ENCODE results near the gene HES6.
A peak's percentile ranks its signal among the peaks of the same experiment; 100 is the strongest.
"Not testable (repeated sequence)": the region's sequence is repeated elsewhere in the genome, so short reads cannot be mapped to it uniquely, and the experiment has no call there.

HES6 gene

GRCh38 chr2:238277695-238278094, 37.9 kb upstream of the HES6 start:
- Histone ChIP-seq H3K36me3 (peaks cover 8% of the 10 kb centered on the region), H3K4me3 (ENCODE audit: low read depth in 1 of 2, low read length in 1 of 2) (no peak overlapping the region), H3K9me3 (no peaks in the 10 kb centered on the region), H3K27ac (no peak overlapping the region), H3K4me1 (ENCODE audit: control insufficient read depth in 1 of 2, insufficient read depth in 1 of 2, low read depth in 1 of 2, low read length in 1 of 2) (peaks cover 20% of the 10 kb centered on the region in 2 experiments), H3K27me3 (no peaks in the 10 kb centered on the region)
- TF ChIP-seq, protein P1, sequence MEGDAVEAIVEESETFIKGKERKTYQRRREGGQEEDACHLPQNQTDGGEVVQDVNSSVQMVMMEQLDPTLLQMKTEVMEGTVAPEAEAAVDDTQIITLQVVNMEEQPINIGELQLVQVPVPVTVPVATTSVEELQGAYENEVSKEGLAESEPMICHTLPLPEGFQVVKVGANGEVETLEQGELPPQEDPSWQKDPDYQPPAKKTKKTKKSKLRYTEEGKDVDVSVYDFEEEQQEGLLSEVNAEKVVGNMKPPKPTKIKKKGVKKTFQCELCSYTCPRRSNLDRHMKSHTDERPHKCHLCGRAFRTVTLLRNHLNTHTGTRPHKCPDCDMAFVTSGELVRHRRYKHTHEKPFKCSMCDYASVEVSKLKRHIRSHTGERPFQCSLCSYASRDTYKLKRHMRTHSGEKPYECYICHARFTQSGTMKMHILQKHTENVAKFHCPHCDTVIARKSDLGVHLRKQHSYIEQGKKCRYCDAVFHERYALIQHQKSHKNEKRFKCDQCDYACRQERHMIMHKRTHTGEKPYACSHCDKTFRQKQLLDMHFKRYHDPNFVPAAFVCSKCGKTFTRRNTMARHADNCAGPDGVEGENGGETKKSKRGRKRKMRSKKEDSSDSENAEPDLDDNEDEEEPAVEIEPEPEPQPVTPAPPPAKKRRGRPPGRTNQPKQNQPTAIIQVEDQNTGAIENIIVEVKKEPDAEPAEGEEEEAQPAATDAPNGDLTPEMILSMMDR (IDR thresholded peaks at IDR 0.05) = no peak

GRCh38 chr2:238274152-238274865, 34.5 kb upstream of the HES6 start:
- Histone ChIP-seq H3K27me3 (no peaks in the 10 kb centered on the region), H3K9me3 (no peaks in the 10 kb centered on the region), H3K4me1 (ENCODE audit: control insufficient read depth in 1 of 2, insufficient read depth in 1 of 2, low read depth in 1 of 2, low read length in 1 of 2) (peaks cover 28 to 36% of the 10 kb centered on the region in 2 experiments), H3K4me3 (ENCODE audit: low read depth in 1 of 2, low read length in 1 of 2) (no peak overlapping the region), H3K27ac (peak overlapping the region; percentile 75), H3K36me3 (peaks cover 8% of the 10 kb centered on the region)
- TF ChIP-seq, protein P1 (IDR thresholded peaks at IDR 0.05) = no peak

DNA sequence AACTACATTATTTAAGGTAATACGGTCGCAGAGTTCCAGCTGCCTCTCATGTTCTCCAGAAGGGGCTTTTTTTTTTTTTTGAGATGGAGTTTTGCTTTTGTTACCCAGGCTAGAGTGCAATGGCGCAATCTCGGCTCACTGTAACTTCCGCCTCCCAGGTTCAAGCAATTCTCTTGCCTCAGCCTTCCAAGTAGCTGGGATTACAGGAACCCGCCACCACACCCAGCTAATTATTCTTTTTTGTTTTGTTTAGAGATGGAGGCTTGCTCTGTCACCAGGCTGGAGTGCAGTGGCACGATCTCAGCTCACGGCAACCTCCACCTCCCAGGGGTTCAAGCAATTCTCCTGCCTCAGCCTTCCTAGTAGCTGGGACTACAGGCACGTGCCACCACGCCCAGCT, 33.6 kb upstream of the HES6 start:
- peak overlapping the region; percentile 75 for H3K27ac ChIP-seq
- peak overlapping the region in 1 of 2 experiments; percentile 24 for H3K4me3 ChIP-seq (ENCODE audit: low read depth in 1 of 2, low read length in 1 of 2)
- H3K27me3 ChIP-seq, H3K9me3 ChIP-seq: not testable (repeated sequence)
- peaks cover 28 to 36% of the 10 kb centered on the region in 2 experiments for H3K4me1 ChIP-seq (ENCODE audit: control insufficient read depth in 1 of 2, insufficient read depth in 1 of 2, low read depth in 1 of 2, low read length in 1 of 2)
- H3K36me3 ChIP-seq = peaks cover 10% of the 10 kb centered on the region

DNA sequence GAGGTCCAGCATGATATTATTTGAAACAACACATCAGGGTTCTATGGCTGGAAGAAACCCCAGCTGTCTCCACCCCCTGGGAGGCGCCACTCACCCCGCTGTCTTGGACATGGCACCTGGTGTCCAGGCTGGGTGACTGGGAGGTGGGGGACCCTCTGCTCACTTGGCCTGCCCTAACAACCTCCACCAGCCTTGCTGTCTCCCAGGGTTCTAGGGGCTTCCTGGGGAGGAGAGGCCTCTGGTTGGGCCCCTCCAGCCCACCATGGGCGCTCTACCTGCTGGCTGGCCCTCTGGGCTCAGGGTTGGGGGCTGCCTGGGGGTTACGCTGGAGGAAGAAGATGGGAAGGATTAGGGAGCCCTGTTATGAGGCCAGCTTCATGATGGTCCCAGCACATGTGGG, 32.3 kb upstream of the HES6 start:
- Histone ChIP-seq H3K36me3 (peaks cover 23% of the 10 kb centered on the region), H3K4me3 (ENCODE audit: low read depth in 1 of 2, low read length in 1 of 2) (no peak overlapping the region)
- TF ChIP-seq, protein P1 (IDR thresholded peaks at IDR 0.05) = no peak

DNA sequence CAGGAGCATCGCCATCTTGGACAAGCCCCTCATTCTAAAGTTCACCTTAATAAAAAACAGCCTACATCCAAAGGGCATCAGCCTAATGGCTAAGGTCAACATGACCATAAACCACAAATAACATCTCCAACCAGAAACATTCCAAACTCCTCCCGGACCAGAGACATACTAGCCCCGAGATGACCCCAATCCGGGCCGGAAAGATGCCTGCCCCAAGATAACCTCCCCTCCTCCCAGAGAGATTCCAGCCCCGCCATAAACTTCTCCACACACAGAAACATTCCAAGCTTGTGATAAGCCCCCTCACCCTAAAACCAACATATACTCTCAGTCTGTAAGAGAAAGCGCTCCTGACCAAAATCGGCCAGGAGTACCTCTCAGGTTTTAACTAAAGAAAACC, 31.8 kb upstream of the HES6 start:
- Histone ChIP-seq H3K27ac (peak overlapping the region; percentile 75), H3K36me3 (peaks cover 24% of the 10 kb centered on the region), H3K4me1 (ENCODE audit: control insufficient read depth in 1 of 2, insufficient read depth in 1 of 2, low read depth in 1 of 2, low read length in 1 of 2) (peaks cover 28 to 36% of the 10 kb centered on the region in 2 experiments)
- H3K27me3 ChIP-seq; H3K9me3 ChIP-seq; H3K4me3 ChIP-seq (ENCODE audit: low read depth in 1 of 2, low read length in 1 of 2): not testable (repeated sequence)

More for the DNA sequence above, 32.3 kb upstream of the HES6 start:
- Histone ChIP-seq H3K9me3 (no peaks in the 10 kb centered on the region), H3K4me1 (ENCODE audit: control insufficient read depth in 1 of 2, insufficient read depth in 1 of 2, low read depth in 1 of 2, low read length in 1 of 2) (peaks cover 28 to 36% of the 10 kb centered on the region in 2 experiments), H3K27me3 (no peaks in the 10 kb centered on the region), H3K27ac (peak overlapping the region; percentile 75)

DNA sequence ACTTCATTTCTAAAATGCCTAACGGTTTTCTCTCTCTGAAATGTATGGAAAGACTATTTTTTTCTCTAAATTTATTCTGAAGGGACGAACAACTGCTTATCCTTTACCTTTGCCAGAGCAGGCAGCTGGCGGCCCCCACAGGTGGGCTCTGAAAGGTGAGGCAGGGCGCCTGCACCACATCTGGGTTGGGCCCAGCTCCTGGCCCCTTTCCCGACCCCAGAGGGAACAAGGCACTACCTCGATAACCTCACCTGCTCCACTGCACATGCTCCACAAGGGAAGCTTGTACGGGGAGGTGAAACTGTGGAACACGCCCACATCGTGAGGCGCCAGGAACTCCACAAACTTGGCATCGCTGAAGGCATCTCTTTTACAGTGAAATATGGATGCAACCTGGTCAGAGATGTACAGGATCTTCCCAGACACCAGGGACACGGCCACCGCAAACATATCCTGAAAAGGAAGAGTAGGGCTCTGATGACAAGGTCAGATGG, 31.3 kb upstream of the HES6 start:
- no peak overlapping the region for H3K4me3 ChIP-seq (ENCODE audit: low read depth in 1 of 2, low read length in 1 of 2)
- H3K27me3 ChIP-seq = no peaks in the 10 kb centered on the region
- TF ChIP-seq, protein P1 (IDR thresholded peaks at IDR 0.05) = no peak
- peaks cover 28 to 36% of the 10 kb centered on the region in 2 experiments for H3K4me1 ChIP-seq (ENCODE audit: control insufficient read depth in 1 of 2, insufficient read depth in 1 of 2, low read depth in 1 of 2, low read length in 1 of 2)
- peaks cover 18% of the 10 kb centered on the region for H3K36me3 ChIP-seq
- no peaks in the 10 kb centered on the region for H3K9me3 ChIP-seq
- no peak overlapping the region for H3K27ac ChIP-seq
